ENCODE results near the gene TRABD2B.

DNA sequence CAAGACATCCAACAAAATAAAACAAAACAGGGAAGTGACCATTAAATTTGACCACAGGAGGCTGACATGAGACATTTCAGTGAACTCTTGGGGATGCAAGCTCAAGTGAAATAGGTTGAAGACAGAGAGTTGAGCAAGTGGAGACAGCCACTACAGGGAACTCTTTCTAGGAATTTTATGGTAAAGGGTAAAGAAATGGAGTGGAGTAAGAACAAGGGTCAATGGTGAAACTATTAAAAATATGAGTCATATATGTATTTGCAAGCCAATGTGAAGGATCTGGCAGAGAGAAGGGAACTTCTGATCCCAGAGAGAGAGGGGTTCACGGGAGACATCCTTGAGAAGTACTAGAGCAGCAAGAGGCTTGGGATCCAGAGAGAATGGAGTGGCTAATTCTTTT, 9.1 kb upstream of the TRABD2B start:
- TF ChIP-seq POLR2AphosphoS5 (IDR thresholded peaks at IDR 0.05; ENCODE audit: low read depth, low read length), result no peak
- no peak for TF ChIP-seq TAF1 (IDR thresholded peaks at IDR 0.05; ENCODE audit: borderline replicate concordance, insufficient read depth, low read length)
- TF ChIP-seq REST (IDR thresholded peaks at IDR 0.05; ENCODE audit: insufficient read depth in 1 of 2, low read depth in 2 of 2, low read length in 2 of 2), result no peak

Data from PFSK-1 (cell line).